Mesenchymal stem cell (in vitro differentiated cells and primary cell): Measurements from ENCODE around the gene AGAP1.

Source experiments
- DNase-seq: peaks from one replicate; pipeline ENCODE4 v3.0.0-alpha.2; 2013
- H2AFZ ChIP-seq: one replicate; pipeline ENCODE4 v1.6.1; 2013; ENCODE audit warnings: low read depth, mild to moderate bottlenecking, control low read depth, inconsistent platforms, low read length, moderate library complexity
- H2AK5ac ChIP-seq: 2 replicates; pipeline ENCODE4 v1.6.1; 2013; ENCODE audit warnings: low read length, moderate library complexity, mild to moderate bottlenecking, inconsistent platforms; ENCODE audit not compliant: severe bottlenecking
- H2BK120ac ChIP-seq: one replicate; pipeline ENCODE4 v1.6.1; 2013; ENCODE audit warnings: low read depth, mild to moderate bottlenecking, inconsistent platforms, low read length, moderate library complexity
- H2BK12ac ChIP-seq, 2 experiments: one replicate each; pipeline ENCODE4 v1.6.1; 2013; ENCODE audit warnings: inconsistent platforms in 2 of 2, low read length in 2 of 2, mild to moderate bottlenecking in 2 of 2, moderate library complexity in 2 of 2, control low read depth in 1 of 2
- H2BK15ac ChIP-seq: one replicate; pipeline ENCODE4 v1.6.1; 2013; ENCODE audit warnings: mild to moderate bottlenecking, low read depth, inconsistent platforms; ENCODE audit not compliant: poor library complexity, severe bottlenecking
- H2BK5ac ChIP-seq: 2 replicates; pipeline ENCODE4 v1.6.1; 2013; ENCODE audit warnings: low read depth, mild to moderate bottlenecking, low read length, control low read depth, inconsistent platforms; ENCODE audit not compliant: poor library complexity, severe bottlenecking
- H3K14ac ChIP-seq, 2 experiments: one replicate each; pipeline ENCODE4 v1.6.1; 2013; ENCODE audit warnings: inconsistent platforms in 2 of 2, low read length in 2 of 2, control low read depth in 1 of 2, mild to moderate bottlenecking in 1 of 2, moderate library complexity in 1 of 2
- H3K18ac ChIP-seq, 2 experiments: one replicate each; pipeline ENCODE4 v1.6.1; 2013; ENCODE audit warnings: inconsistent platforms in 2 of 2, low read length in 2 of 2, control low read depth in 1 of 2, low read depth in 1 of 2, mild to moderate bottlenecking in 1 of 2
- H3K23ac ChIP-seq, 2 experiments: one replicate each; pipeline ENCODE4 v1.6.1; 2013; ENCODE audit warnings: inconsistent platforms in 2 of 2, low read length in 2 of 2, mild to moderate bottlenecking in 2 of 2, moderate library complexity in 2 of 2, control low read depth in 1 of 2
- H3K27ac ChIP-seq: 2 replicates; pipeline ENCODE4 v1.5.1; 2013; ENCODE audit warnings: mild to moderate bottlenecking, moderate library complexity, low read length, control low read depth, inconsistent platforms; ENCODE audit not compliant: poor library complexity, severe bottlenecking
- H3K27me3 ChIP-seq, 2 experiments: 2 replicates each; pipeline versions ENCODE4 v1.6.1 to v1.7.0; 2013; ENCODE audit warnings: low read length in 2 of 2, mild to moderate bottlenecking in 2 of 2, moderate library complexity in 2 of 2, control low read depth in 1 of 2, inconsistent platforms in 1 of 2; ENCODE audit not compliant: control insufficient read depth in 1 of 2, insufficient read depth in 1 of 2
- H3K36me3 ChIP-seq, 2 experiments: 2 replicates each; pipeline versions ENCODE4 v1.6.1 to v1.7.0; 2013; ENCODE audit warnings: low read length in 2 of 2, control low read depth in 1 of 2, inconsistent platforms in 1 of 2, low read depth in 1 of 2, mild to moderate bottlenecking in 1 of 2; ENCODE audit not compliant: insufficient read depth in 2 of 2, control insufficient read depth in 1 of 2
- H3K4ac ChIP-seq, 2 experiments: one replicate each; pipeline ENCODE4 v1.6.1; 2013; ENCODE audit warnings: inconsistent platforms in 2 of 2, low read length in 2 of 2, mild to moderate bottlenecking in 2 of 2, moderate library complexity in 2 of 2, control low read depth in 1 of 2, low read depth in 1 of 2
- H3K4me1 ChIP-seq: 2 replicates; pipeline ENCODE4 v1.6.1; 2013; ENCODE audit warnings: low read depth, low read length, control low read depth; ENCODE audit not compliant: control insufficient read depth, insufficient read depth
- H3K4me2 ChIP-seq: 2 replicates; pipeline ENCODE4 v1.6.1; 2013; ENCODE audit warnings: low read length, mild to moderate bottlenecking, inconsistent platforms; ENCODE audit not compliant: poor library complexity, severe bottlenecking
- H3K4me3 ChIP-seq, 2 experiments: 2 replicates each; pipeline versions ENCODE4 v1.5.1 to v1.7.0; 2013; ENCODE audit warnings: low read length in 2 of 2, mild to moderate bottlenecking in 2 of 2, control low read depth in 1 of 2, low read depth in 1 of 2; ENCODE audit not compliant: insufficient read depth in 1 of 2
- H3K79me1 ChIP-seq: replicated peaks from 2 replicates; pipeline ENCODE4 v1.6.1; 2013; ENCODE audit warnings: mild to moderate bottlenecking, control low read depth, low read length, inconsistent platforms; ENCODE audit not compliant: poor library complexity, severe bottlenecking
- H3K9ac ChIP-seq: 2 replicates; pipeline ENCODE4 v1.7.0; 2013; ENCODE audit warnings: mild to moderate bottlenecking, low read length, moderate library complexity
- H3K9me3 ChIP-seq: 2 replicates; pipeline ENCODE4 v1.7.0; 2013; ENCODE audit warnings: mild to moderate bottlenecking, low read length; ENCODE audit not compliant: control insufficient read depth
- H4K8ac ChIP-seq: one replicate; pipeline ENCODE4 v1.6.1; 2013; ENCODE audit warnings: inconsistent platforms, mild to moderate bottlenecking, low read length, moderate library complexity
- H4K91ac ChIP-seq: one replicate; pipeline ENCODE4 v1.6.1; 2013; ENCODE audit warnings: mild to moderate bottlenecking, low read length, inconsistent platforms
- WGBS: methylation state at CpG from one replicate; pipeline ENCODE4 v1.1.7; 2013; ENCODE audit warnings: mixed read lengths; 5-methylcytosine and 5-hydroxymethylcytosine counted together

AGAP1 gene

DNA sequence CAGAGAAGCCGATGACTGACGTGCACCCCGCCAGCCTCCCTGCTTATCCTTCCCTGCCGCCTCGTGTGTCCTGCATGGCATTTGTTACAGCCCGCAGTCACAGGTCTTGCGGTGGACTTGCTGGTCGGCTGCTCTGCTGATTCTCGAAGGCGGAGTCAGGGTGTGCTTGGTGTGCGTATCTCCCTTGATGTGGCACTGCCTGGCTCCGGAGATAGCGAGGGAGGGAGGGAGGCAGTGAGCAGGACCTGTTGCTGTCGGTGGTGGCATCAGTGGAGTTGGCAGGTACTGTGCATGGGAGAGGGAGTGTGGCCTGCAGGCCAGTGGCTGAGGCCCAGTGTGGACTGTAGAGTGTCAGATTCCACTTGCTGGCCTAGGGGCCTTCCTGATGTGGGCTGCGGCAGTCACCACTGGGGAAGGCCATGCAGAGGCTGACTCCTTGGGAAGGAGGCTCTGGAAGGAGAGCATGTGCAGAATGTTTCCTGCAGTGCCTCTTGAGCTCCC lies 198.9 kb downstream of the AGAP1 start:
- H3K4ac ChIP-seq: no peak overlapping the region
- no peak overlapping the region for H2AFZ ChIP-seq
- no peak overlapping the region for H2AK5ac ChIP-seq
- WGBS: 96% methylated on average over 15 of the region's 15 CpGs
- H3K36me3 ChIP-seq: no peaks in the 10 kb centered on the region
- H3K9ac ChIP-seq: no peak overlapping the region
- H3K27me3 ChIP-seq: no peaks in the 10 kb centered on the region
- H2BK120ac ChIP-seq: no peak overlapping the region
- H3K4me1 ChIP-seq: peaks cover 12% of the 10 kb centered on the region
- no peak for DNase-seq
- H4K8ac ChIP-seq: no peak overlapping the region
- H3K79me1 ChIP-seq: peaks cover 57% of the 10 kb centered on the region
- no peak overlapping the region for H3K18ac ChIP-seq
- H3K14ac ChIP-seq: peak overlapping the region in 1 of 2 experiments; percentile 86
- no peak overlapping the region for H3K4me3 ChIP-seq
- no peak overlapping the region for H2BK15ac ChIP-seq
- H2BK12ac ChIP-seq: no peak overlapping the region
- peak overlapping the region; percentile 36 for H4K91ac ChIP-seq
- H3K23ac ChIP-seq: no peak overlapping the region
- no peak overlapping the region for H3K4me2 ChIP-seq
- H3K27ac ChIP-seq: no peak overlapping the region
- no peaks in the 10 kb centered on the region for H3K9me3 ChIP-seq
- no peak overlapping the region for H2BK5ac ChIP-seq

- Histone ChIP-seq H3K4ac (no peak overlapping the region), H3K18ac (no peak overlapping the region), H3K4me2 (no peak overlapping the region), H3K79me1 (peaks cover 53% of the 10 kb centered on the region), H2BK12ac (peak overlapping the region in 1 of 2 experiments; percentile 5), H3K27me3 (no peaks in the 10 kb centered on the region), H3K27ac (no peak overlapping the region), H2BK120ac (no peak overlapping the region), H2BK5ac (no peak overlapping the region), H3K23ac (no peak overlapping the region), H4K8ac (no peak overlapping the region), H3K9ac (no peak overlapping the region), H4K91ac (no peak overlapping the region), H3K9me3 (no peaks in the 10 kb centered on the region), H3K14ac (no peak overlapping the region), H2AK5ac (no peak overlapping the region), H3K4me1 (peaks cover 12% of the 10 kb centered on the region), H2BK15ac (no peak overlapping the region), H3K36me3 (no peaks in the 10 kb centered on the region), H3K4me3 (no peak overlapping the region), H2AFZ (no peak overlapping the region)
- no peak for DNase-seq
- 97% methylated on average over 8 of the region's 10 CpGs for WGBS
Measured at GRCh38 chr2:235693279-235693678, 199.4 kb downstream of the AGAP1 start.

GRCh38 chr2:235694721-235695601 lies 201.1 kb downstream of the AGAP1 start:
- no peak overlapping the region for H4K8ac ChIP-seq
- H3K18ac ChIP-seq: no peak overlapping the region
- H3K27ac ChIP-seq: no peak overlapping the region
- no peak overlapping the region for H3K9ac ChIP-seq
- H3K4ac ChIP-seq: no peak overlapping the region
- no peak overlapping the region for H2BK12ac ChIP-seq
- no peak for DNase-seq
- no peak overlapping the region for H2AFZ ChIP-seq
- no peak overlapping the region for H3K23ac ChIP-seq
- H3K79me1 ChIP-seq: peaks cover 54% of the 10 kb centered on the region
- no peak overlapping the region for H3K14ac ChIP-seq
- H3K9me3 ChIP-seq: no peaks in the 10 kb centered on the region
- no peak overlapping the region for H2AK5ac ChIP-seq
- no peak overlapping the region for H3K4me2 ChIP-seq
- 69% methylated on average over 15 of the region's 17 CpGs for WGBS
- H2BK5ac ChIP-seq: no peak overlapping the region
- H3K4me1 ChIP-seq: peaks cover 12% of the 10 kb centered on the region
- H4K91ac ChIP-seq: no peak overlapping the region
- H3K4me3 ChIP-seq: no peak overlapping the region
- no peak overlapping the region for H2BK120ac ChIP-seq
- no peak overlapping the region for H2BK15ac ChIP-seq
- no peaks in the 10 kb centered on the region for H3K27me3 ChIP-seq
- H3K36me3 ChIP-seq: no peaks in the 10 kb centered on the region

DNA sequence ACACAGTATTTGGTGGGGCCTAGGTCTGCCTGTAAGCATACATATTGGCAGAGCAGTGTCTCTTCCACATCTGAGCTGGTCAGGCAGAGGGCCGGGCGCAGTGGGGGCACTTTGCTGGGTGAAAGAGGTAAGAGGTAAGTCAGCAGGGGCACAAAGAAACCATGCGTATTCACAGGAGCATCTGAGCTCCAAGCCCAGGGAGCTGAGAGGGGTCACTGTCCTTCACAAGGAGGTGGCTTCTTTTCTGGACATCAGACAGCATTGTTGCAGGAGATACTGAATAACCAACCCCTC lies 201.7 kb downstream of the AGAP1 start:
- Histone ChIP-seq H3K4ac (no peak overlapping the region), H3K27me3 (no peaks in the 10 kb centered on the region), H3K4me1 (peaks cover 12% of the 10 kb centered on the region), H4K8ac (no peak overlapping the region), H3K4me2 (no peak overlapping the region), H3K36me3 (no peaks in the 10 kb centered on the region), H3K18ac (no peak overlapping the region), H3K9ac (no peak overlapping the region), H3K9me3 (no peaks in the 10 kb centered on the region), H2AFZ (no peak overlapping the region), H3K4me3 (no peak overlapping the region), H3K14ac (no peak overlapping the region), H2BK120ac (no peak overlapping the region), H4K91ac (no peak overlapping the region), H3K23ac (no peak overlapping the region), H2BK12ac (no peak overlapping the region), H3K27ac (no peak overlapping the region), H2AK5ac (no peak overlapping the region), H3K79me1 (peaks cover 52% of the 10 kb centered on the region), H2BK5ac (no peak overlapping the region), H2BK15ac (no peak overlapping the region)
- 98% methylated on average over 3 of the region's 3 CpGs for WGBS
- no peak for DNase-seq
